ENCODE measurements around the gene HMGXB3. TPM values are rescaled to one million over a fixed set of nuclear protein-coding genes. Genes with fewer than 3 reads are reported as not detected.

The HMGXB3 gene, protein sequence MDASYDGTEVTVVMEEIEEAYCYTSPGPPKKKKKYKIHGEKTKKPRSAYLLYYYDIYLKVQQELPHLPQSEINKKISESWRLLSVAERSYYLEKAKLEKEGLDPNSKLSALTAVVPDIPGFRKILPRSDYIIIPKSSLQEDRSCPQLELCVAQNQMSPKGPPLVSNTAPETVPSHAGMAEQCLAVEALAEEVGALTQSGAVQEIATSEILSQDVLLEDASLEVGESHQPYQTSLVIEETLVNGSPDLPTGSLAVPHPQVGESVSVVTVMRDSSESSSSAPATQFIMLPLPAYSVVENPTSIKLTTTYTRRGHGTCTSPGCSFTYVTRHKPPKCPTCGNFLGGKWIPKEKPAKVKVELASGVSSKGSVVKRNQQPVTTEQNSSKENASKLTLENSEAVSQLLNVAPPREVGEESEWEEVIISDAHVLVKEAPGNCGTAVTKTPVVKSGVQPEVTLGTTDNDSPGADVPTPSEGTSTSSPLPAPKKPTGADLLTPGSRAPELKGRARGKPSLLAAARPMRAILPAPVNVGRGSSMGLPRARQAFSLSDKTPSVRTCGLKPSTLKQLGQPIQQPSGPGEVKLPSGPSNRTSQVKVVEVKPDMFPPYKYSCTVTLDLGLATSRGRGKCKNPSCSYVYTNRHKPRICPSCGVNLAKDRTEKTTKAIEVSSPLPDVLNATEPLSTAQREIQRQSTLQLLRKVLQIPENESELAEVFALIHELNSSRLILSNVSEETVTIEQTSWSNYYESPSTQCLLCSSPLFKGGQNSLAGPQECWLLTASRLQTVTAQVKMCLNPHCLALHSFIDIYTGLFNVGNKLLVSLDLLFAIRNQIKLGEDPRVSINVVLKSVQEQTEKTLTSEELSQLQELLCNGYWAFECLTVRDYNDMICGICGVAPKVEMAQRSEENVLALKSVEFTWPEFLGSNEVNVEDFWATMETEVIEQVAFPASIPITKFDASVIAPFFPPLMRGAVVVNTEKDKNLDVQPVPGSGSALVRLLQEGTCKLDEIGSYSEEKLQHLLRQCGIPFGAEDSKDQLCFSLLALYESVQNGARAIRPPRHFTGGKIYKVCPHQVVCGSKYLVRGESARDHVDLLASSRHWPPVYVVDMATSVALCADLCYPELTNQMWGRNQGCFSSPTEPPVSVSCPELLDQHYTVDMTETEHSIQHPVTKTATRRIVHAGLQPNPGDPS (N-terminal part only)
- 10 to 100 TPM; 22.2 to 34.0 TPM for total RNA-seq
- long read RNA-seq, full-length matches to known transcripts: 2 of 33 reads
- long read RNA-seq, partial matches to known transcripts: 24 of 33 reads
- long read RNA-seq, other reads (novel, unspliced or antisense): 7 of 33 reads

DNA sequence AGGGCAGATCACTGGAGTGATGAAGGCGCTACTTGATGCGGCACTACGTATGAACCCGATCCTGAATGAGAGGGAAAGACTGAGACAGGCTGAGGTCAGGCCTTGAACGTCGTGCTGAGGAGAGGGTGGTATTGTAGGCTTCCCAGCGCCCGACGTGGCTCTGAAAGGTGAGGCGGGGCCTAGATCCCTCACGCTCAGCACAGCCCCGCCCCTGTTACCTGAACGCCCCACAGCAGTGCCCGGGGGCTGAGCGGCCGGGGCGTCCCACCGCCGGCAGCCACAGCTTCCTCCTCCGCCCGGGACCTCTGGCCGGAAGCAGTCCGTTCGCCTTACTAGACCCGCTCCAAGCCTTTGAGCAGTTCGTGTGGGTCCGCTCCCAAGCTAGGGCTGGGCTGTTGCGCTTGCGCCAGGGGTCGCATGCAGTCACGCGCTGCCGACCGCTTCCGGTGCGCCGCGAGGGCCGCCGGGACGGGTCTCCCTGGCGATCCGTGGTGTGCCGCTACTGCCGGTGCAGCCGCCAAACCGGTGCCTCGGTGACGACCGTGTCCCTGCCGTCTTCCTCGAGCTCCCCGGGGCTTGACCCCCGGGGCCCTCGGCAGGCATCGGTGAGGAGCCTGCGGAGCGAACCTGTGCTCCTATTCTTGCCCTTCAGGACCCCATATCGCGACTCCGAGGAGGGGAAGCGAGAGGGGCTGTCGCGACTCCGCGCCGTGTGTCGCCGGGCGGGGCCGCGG, at the start of gene HMGXB3, which contains the start of gene TIGD6:
HMGXB3 (plus strand) TSS at position 484 of the 734 bp plus-strand sequence. CDS start 4,114 bp downstream, outside the sequence.
TIGD6 (minus strand) TSS at position 399 of the 734 bp plus-strand sequence. CDS start 4,306 bp downstream, outside the sequence.
- DNase-seq: peak; percentile 92 to 94
- intact Hi-C loops (cut with DNase I, micrococcal nuclease): no loop called here
- ATAC-seq: peak; percentile 74

DNA sequence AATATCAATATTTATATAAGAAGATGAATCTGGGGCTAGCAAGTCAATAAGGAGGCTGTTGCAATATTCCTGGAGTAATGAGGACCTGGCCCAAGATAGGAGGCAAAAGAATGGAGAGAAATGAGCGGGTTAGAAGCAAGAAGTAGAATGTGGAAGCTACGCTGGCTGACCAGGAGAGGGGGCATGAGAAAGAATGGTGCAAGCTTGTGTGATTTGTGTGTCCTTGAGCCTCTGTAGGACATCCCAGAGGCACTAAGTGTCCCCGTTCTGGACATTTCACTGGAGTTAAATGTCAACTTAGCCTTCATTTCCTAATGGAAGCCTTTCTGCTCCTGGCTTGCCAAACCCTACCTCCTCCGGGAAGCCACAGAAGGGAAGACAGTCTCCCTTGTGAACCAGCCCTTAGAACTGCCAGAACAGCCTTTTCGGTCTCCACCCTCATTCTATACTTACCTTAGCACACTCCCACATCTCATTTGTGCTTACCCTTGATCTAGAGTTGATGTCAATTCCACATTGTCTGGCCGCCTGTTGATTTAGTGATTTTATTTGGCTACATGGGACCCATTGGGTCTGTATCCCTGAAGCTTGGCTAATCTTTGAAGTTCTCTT, 49.3 kb upstream of the HMGXB3 start:
- peak; percentile 77 for ATAC-seq
- DNase-seq: no peak
- intact Hi-C loops (cut with DNase I, micrococcal nuclease): no loop called here

DNA sequence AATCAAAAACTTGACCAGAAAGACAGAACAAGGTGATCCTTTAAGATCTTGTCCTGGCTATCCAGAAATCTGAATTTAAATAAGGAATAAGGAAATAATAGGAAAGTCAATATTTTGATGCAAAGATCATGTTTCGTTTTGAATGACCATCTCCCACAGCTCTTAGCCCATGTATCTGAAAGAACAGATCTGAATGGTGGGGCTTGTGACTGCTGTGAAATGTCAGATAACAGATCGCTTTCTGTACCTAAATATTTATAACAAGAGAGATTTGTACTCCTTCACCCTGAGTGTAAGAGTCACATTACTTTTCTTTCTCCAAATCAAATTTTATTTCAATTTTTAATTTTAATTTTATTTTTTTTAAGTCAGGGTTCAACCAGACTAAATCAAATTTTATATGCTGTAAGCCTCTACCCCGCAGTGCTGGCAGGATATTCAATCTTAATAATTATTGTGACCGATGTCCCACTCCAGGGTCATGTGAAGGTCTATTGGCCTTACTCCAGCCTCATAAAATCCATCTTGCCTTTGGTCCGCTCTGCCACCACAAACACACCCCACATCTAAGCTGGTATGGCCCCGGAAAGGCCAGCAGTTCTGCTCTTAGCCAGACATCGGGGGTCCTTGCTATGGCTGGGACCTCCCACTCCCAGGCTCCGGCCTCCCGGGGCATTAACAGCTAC, 47.0 kb upstream of the HMGXB3 start:
- ATAC-seq (no peak), DNase-seq (no peak)
- intact Hi-C loops (cut with DNase I, micrococcal nuclease): no loop called here

DNA sequence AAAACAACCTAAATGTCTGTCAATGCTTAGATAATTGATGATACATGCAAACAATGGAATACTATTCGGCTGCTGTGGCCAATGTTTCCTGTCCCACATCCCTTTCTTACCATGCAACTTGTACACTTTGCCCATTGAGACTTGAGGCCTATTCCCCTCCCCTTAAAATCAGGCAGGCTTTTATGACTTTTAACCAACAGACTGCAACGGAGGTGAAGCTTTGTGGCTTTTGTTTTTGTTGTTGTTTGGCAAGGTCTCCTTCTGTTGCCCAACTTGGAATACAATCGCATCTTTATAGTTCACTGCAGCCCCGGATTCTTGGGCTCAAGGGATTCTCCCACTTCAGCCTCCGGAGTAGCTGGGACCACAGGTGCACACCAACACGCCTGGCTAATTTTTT, 45.7 kb upstream of the HMGXB3 start:
- no peak for DNase-seq
- no peak for ATAC-seq
- intact Hi-C loops (cut with DNase I, micrococcal nuclease): no loop called here

DNA sequence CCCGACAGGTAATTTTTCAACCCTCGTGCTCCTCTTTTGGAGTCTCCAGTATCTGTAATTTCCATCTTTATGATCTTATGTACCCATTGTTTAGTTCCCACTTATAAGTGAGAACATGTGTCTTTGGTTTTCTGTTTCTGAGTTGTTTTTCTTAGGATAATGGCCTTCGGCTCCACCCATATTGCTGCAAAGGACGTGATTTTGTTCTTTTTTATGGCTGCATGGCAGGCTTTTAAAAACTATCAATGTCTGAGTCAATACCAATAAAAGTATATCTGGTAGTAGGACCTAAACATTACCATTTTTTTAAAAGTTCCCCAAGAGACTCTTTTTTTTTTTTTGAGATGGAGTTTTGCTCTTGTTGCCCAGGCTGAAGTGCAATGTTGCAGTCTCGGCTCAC, 43.9 kb upstream of the HMGXB3 start:
- ATAC-seq (peak; percentile 23), DNase-seq (no peak)
- intact Hi-C loops (cut with DNase I, micrococcal nuclease): no loop called here

DNA sequence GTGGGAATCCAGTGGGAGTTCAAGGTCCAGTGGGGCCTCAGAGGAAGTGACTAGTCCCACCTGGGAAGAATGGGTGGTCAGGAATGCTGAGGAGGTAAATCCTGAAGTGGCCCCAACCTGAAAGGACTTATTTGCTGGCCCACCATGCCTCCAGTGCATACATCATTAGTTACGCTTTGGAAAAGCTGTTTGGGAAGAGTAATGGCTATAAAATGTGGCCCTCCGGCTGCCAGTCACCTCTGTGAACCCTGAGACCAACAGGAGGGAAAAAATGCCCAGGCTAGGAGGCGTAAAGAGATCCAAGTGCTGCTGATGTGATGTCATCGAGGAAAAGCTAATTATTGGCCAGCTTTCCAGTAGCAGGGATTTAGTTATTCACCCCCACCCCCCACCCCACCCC, 42.7 kb upstream of the HMGXB3 start:
- intact Hi-C loops (cut with DNase I, micrococcal nuclease): no loop called here
- ATAC-seq (peak; percentile 4), DNase-seq (no peak)

DNA sequence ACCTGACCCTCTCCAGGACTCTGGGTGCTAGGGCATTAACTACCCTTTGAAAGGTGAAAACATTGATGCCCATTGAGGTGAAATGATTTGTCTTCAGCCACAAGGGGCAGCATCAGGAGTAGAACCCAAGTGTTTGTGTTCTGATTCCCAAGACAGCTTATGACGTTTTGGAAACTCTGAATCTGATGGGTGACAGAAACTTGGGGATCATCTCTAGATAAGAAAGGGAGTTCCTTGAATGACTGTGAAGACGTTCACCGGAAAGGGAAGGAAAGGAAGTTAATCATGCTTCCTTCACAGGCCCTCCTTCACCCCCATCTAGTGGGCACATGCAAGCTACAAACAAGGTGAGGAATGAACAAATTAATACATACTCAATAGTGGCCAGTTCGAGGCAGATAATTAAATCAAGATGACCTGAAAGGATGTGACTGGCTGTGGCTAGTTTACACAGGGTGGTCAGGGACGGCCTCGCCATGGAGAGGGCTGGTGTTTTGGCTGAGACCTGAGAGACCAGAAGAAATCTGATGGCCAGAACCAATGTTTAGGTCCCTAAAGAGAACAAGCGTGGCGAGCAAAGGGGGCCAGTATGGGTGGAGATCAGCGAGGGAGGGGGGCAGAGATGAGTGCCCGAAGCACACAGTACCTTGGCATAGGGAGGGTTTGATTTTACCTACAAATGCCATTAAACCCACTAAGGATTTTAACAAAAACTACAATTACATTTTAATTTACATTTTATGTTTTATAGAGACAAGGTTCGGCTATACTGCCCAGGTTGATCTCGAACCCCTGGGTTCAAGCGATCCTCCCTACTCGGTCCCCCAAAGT, 40.9 kb upstream of the HMGXB3 start:
- ATAC-seq: peak; percentile 7
- DNase-seq: no peak
- intact Hi-C loops (cut with DNase I, micrococcal nuclease): no loop called here

DNA sequence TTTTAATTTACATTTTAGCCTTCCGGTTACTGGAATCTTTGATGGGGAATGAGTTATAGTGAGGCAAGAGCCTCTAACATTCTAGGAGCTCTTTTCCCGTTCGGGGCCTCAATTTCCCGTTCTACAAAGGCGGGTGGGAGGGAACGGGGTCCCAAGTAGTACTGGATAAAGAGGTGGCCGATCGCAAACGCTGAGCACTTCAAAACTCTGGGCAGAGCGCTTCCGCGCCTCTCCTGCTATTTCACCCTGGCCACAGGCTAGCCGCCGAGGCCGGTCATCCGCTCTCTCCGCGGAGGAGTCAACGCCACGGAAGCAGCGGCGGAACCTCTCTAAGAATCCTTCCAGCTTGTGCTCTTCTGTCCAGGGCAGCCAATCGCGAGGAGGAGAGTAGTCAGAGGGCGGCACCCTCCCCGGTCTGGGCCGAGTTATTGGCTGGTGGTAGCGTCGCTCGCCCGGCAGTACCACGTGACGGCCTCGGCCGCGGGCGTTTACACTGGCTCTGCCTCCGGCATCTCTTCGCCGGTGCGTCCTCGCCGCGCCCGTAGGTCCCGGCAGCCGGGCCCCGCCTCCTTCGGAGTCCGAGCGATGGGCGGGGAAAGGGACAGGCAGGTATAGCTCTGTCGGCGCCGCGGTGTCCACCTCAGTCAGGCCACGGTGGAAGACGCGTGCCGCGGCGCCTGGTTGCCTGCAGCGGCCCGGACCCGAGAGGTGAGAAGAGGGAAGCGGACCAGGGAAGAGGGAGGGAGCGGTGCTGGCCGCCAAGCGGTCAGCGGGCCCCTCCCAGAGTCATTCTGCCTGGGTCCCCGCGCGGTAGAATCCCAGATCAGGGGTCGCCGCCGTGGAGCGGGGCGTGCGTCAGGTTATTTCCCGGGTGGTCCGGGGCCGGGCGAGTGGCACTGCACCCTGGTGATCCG, 40.0 kb upstream of the HMGXB3 start, which contains the start of gene SLC26A2:
SLC26A2 (plus strand) TSS at position 487 of the 914 bp plus-strand sequence. CDS start 16,895 bp downstream, outside the sequence.
- ATAC-seq: peak; percentile 82
- peak; percentile 98 to 99 for DNase-seq

DNA sequence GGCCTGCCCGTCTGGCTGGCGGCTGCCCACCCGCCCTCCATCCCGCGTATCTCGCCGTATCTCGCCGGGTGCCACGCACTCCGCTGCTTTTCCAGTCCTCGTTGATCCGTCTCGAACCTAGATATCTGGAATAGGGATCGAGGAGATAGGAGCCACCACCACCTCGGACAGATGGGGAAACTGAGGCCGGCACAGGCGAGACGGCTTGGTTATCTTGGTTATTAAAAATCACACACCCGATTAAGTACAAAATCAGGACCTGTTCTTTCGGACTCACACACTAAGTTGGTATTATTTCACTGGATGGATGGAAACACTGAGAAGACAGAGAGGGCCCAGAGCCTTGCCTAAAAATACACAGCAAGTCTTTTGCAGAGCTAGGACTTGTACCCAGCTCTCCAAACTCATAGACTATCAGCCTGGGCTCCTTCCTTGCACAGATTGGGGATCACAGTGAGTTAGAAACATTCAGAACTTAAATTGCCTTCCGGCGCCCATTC, 39.3 kb upstream of the HMGXB3 start:
- intact Hi-C loops (cut with DNase I, micrococcal nuclease): no loop called here
- DNase-seq (no peak), ATAC-seq (peak; percentile 1)

More for the DNA sequence above, 40.0 kb upstream of the HMGXB3 start, which contains the start of gene SLC26A2:
- intact Hi-C loops (cut with DNase I, micrococcal nuclease): no loop called here

DNA sequence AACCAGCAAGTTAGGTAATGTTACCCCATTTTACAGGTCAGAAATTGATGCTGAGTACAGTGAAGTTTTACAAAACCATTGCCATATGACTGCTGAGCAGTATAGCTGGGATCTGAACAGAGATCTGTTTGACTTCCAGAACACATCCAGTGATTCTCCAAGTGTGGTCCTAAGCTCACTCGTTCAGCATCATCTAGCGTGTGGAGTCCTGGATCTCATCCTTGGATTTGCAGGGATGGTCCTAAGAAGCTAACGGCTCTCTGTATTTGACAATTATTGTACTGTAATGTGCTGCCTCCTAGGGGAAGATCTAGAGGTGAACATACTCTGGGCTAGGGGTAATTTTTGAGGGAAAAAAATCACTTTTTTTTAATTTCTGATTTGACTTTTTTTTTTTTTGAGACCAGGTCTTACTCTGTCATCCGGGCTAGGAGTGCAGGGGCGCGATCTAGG, 38.6 kb upstream of the HMGXB3 start:
- no peak for DNase-seq
- intact Hi-C loops (cut with DNase I, micrococcal nuclease): no loop called here
- no peak for ATAC-seq

DNA sequence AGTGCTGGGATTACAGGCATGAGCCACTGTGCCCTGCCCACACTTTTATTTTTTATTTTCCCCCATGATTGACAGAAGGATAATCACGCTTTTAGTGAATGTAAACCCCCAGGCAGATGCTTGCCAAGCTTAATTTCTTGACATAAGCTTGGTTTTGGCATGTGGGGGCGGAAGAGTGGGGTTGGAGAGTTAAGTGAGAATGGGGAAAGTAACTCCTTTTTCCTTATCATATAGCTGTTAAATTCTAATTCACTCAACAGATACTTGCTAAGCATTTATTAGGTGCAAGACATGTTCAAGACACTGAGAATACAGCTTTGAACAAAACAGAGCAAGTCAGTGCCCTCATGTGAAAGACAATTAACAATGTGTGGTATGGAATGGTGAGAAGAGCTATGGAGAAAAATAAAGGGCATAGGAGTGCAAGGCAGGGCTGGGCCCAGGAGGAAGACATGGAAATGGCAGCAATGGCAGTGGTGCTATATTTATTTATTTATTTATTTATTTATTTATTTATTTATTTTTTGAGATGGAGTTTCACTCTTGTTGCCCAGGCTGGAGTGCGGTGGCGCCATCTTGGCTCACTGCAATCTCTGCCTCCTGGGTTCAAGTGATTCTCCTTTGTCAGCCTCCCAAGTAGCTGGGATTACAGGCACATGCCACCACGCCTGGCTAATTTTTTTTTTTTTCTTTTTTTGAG, 37.8 kb upstream of the HMGXB3 start:
- ATAC-seq: no peak
- intact Hi-C loops (cut with DNase I, micrococcal nuclease): no loop called here

DNA sequence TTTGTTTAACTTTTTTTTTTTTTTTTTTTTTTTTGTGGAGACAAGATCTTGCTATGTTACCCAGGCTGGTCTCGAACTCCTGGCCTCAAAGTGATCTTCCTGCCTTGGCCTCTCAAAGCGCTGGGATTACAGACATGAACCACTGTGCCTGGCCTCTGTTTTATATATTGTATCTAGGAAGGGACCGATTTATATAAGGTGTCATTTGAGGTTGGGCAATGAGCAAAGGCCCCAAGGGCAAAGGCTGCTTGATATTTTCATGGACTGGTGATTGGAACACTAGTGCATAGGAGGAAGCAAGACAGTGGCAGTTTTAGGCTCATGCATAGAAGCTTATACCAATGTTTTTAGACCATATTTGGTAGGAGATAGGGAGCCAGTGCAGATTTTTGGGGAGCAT, 36.8 kb upstream of the HMGXB3 start:
- DNase-seq (no peak), ATAC-seq (peak; percentile 4)
- intact Hi-C loops (cut with DNase I, micrococcal nuclease): no loop called here

More for the DNA sequence above, 37.8 kb upstream of the HMGXB3 start:
- DNase-seq: no peak

DNA sequence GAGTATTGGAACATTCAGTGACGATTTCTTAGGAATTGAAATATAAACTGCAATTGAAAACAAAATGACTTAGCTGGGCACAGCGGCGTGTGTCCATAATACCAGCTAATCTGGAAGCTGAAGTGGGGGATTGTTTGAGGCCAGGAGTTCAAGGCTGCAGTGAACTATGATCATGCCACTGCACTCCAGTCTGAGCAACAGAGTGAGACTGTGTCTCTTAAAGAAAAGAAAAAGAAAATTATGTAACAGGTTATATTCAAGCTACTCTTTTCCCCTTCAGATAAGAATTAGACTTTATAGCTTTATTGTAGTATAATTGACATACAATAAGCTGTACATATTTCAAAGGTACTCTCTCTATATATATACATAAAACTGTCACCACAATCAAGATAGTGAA, 33.6 kb upstream of the HMGXB3 start:
- intact Hi-C loops (cut with DNase I, micrococcal nuclease): no loop called here
- no peak for DNase-seq

DNA sequence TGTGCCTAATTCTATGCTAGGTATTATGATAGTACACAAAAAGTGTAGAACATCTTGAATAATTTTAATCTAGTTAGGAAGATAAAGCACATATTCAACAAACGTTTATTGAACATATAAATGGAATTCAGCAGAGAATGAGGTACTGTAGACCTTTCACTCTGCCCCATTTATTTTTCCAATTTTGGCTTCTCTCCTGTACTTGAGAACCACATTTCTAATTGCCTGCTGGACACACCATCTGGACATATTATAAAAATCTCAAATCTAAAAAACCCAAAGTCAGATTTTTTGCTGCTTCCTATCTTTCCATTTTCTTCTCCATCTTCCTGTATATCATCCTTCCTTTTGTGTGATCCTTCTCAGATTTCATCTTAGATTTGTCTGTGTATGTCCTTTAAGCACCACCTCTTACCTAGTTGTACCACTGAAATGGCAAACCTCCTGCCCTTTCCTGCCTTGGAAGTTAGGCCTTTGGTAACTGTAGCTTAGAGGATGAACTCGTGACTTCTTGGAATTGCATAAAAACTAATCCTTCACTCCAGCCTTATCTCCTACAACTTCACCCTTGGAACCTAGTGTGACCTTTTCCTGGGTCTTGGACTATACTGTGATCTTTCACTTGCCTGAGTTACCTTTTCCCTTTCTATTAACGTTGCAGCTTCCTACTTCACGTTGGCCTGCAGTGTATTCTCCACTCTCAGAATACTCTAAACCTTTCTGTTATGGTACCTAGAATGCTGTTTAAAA, 31.2 kb upstream of the HMGXB3 start:
- intact Hi-C loops (cut with DNase I, micrococcal nuclease): no loop called here
- ATAC-seq (peak; percentile 2), DNase-seq (no peak)

More for the DNA sequence above, 33.6 kb upstream of the HMGXB3 start:
- peak; percentile 68 for ATAC-seq

All from left colon (tissue), 2 donors.